Measurements from ENCODE around the gene SH3BP5L.
"Not testable (repeated sequence)": the region's sequence is repeated elsewhere in the genome, so short reads cannot be mapped to it uniquely, and the experiment has no call there.

The SH3BP5L gene

DNA sequence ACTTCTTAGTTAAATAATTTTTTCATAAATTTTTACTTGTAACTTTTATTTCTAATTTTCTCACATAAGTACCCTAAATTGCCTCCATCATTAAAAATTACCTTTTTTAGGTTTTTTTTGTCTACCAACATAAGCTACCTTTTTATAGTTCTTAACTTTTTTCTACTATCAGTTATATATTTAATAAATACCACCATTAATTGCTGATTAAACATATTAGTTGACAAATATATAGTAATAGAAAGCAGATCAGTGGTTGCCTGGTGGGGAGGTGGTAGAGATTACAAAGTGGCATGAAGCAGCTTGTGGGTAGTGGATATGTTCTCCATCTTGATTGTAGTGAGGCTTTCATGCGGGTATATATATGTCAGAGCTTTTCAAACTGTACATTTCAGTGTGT lies 6.1 kb upstream of the SH3BP5L start:
- Histone ChIP-seq H3K4me3 (no peak overlapping the region), H3K4me1 (peaks cover 0 to 7% (median 3%) of the 10 kb centered on the region in 4 donors), H3K27ac (no peak overlapping the region), H3K27me3 (peaks cover 0 to 2% of the 10 kb centered on the region in 2 donors), H3K9me3 (no peaks in the 10 kb centered on the region), H3K36me3 (no peaks in the 10 kb centered on the region)
- TF ChIP-seq, protein P1, sequence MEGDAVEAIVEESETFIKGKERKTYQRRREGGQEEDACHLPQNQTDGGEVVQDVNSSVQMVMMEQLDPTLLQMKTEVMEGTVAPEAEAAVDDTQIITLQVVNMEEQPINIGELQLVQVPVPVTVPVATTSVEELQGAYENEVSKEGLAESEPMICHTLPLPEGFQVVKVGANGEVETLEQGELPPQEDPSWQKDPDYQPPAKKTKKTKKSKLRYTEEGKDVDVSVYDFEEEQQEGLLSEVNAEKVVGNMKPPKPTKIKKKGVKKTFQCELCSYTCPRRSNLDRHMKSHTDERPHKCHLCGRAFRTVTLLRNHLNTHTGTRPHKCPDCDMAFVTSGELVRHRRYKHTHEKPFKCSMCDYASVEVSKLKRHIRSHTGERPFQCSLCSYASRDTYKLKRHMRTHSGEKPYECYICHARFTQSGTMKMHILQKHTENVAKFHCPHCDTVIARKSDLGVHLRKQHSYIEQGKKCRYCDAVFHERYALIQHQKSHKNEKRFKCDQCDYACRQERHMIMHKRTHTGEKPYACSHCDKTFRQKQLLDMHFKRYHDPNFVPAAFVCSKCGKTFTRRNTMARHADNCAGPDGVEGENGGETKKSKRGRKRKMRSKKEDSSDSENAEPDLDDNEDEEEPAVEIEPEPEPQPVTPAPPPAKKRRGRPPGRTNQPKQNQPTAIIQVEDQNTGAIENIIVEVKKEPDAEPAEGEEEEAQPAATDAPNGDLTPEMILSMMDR (IDR thresholded peaks at IDR 0.05), result no peak
- intact Hi-C loops (cut with DNase I; ENCODE audit: low total_unique reads), result no loop called here
- no peak for DNase-seq

DNA sequence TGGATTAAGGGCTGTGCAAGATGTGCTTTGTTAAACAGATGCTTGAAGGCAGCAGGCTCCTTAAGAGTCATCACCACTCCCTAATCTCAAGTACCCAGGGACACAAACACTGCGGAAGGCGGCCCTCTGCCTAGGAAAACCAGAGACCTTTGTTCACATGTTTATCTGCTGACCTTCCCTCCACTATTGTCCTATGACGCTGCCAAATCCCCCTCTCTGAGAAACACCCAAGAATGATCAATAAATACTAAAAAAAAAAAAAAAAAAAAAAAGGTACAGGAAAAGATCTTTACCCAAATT lies 5.0 kb upstream of the SH3BP5L start:
- H3K36me3 ChIP-seq; H3K9me3 ChIP-seq; intact Hi-C loops (cut with DNase I; ENCODE audit: low total_unique reads); H3K4me3 ChIP-seq; H3K27ac ChIP-seq; H3K4me1 ChIP-seq; H3K27me3 ChIP-seq: not testable (repeated sequence)
- DNase-seq, result peak in 1 of 2 donors; percentile 15

DNA sequence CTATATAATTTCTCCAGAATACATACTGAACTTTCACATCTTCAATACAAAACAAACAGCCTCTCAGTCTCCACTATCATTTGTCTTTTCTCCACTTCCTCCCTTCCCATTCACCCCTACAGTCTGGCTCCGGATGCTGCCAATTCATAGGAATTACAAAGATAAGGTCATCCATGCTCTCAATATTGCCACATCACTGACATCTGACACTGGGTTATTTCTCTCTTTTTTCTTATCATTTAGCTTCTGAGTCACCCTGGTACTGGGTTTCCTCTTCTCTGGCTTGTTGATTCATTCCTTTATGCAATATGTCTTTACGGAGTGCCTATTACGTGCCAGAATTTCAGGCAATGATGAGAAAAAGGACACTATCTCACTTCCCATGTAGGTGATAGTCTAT lies 3.1 kb upstream of the SH3BP5L start:
- no peak for DNase-seq
- intact Hi-C loops (cut with DNase I; ENCODE audit: low total_unique reads), result no loop called here

DNA sequence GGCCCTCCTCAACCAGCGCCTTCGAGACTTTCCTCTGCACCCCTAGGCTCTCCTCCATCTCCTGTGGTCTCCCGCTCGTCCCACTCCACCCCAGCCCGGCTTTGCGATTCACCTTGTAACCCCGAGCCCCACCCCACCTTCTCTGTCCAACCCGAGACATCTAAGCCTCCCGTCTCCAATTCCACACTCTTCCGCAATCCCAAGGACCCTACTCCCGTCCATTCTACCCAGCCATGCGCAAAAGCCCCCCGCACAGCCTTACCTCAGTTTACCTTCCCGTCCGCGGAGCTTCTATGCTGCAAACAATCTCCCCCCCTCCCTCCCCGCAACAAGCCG lies 174 bp downstream of the SH3BP5L start:
- peak overlapping the region; percentile 85 to 97 for H3K4me3 ChIP-seq

More for the DNA sequence above, 3.1 kb upstream of the SH3BP5L start:
- Histone ChIP-seq H3K27ac (no peak overlapping the region), H3K27me3 (peaks cover 0 to 2% of the 10 kb centered on the region in 2 donors), H3K4me1 (peaks cover 0 to 25% (median 18%) of the 10 kb centered on the region in 4 donors), H3K4me3 (no peak overlapping the region), H3K36me3 (peaks cover 0 to 8% (median 0%) of the 10 kb centered on the region in 3 donors), H3K9me3 (no peaks in the 10 kb centered on the region)
- TF ChIP-seq, protein P1 (IDR thresholded peaks at IDR 0.05), result no peak

DNA sequence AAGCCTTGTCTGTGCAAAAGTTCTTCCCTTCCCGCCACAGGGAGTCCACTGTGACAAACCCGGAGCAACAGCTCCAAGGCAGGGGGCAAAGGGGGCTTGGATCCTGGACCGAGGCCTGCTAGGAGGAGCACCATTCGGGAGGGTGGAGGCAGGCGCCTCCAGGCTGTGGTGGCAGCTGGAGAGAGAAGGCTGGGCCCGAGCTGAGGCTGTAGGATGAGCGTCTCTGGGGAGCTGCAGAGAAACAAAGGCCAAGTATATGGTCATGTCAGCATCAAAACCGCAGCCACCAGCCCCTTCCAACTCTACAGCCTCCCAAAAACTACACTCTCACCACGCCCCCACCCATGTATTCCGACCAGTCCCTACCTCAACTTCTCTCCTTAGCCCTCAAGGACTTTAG lies 579 bp downstream of the SH3BP5L start:
- peak overlapping the region; percentile 85 to 97 for H3K4me3 ChIP-seq
- peak in 1 of 2 donors; percentile 65 for DNase-seq
- H3K36me3 ChIP-seq, result peaks cover 0 to 25% (median 5%) of the 10 kb centered on the region in 3 donors
- intact Hi-C loops (cut with DNase I; ENCODE audit: low total_unique reads), result no loop called here
- no peaks in the 10 kb centered on the region for H3K9me3 ChIP-seq
- peaks cover 0 to 62% (median 49%) of the 10 kb centered on the region in 4 donors for H3K4me1 ChIP-seq
- H3K27ac ChIP-seq, result peak overlapping the region; percentile 83 to 91
- TF ChIP-seq, protein P1 (IDR thresholded peaks at IDR 0.05), result no peak
- H3K27me3 ChIP-seq, result no peaks in the 10 kb centered on the region

More for the DNA sequence above, 174 bp downstream of the SH3BP5L start:
- Histone ChIP-seq H3K4me1 (peaks cover 0 to 58% (median 47%) of the 10 kb centered on the region in 4 donors), H3K27me3 (no peaks in the 10 kb centered on the region), H3K9me3 (no peaks in the 10 kb centered on the region), H3K36me3 (peaks cover 0 to 21% (median under 1%) of the 10 kb centered on the region in 3 donors), H3K27ac (peak overlapping the region; percentile 83 to 91)
- intact Hi-C loops (cut with DNase I; ENCODE audit: low total_unique reads), result no loop called here
- TF ChIP-seq, protein P1 (IDR thresholded peaks at IDR 0.05), result no peak
- DNase-seq, result no peak

DNA sequence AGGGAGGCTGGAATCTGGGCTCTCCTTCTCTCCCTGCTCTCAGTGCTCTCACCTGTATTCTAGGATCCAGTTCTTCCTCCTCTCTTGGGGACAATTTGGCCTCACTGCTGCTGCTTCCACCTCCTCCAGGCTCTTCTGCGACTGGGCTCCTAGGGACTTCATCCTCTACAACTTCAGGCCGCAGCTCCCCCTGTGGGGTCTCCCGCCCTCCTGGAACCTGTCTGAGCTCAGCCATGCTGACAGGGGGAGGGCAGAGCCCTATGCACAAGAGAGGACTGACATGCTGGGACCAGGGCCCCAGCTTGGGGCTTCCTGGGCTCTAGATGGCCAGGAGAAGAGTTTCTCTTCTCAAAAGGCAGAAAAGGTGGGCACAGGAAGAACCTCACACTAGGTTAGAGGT lies 1.0 kb downstream of the SH3BP5L start:
- DNase-seq, result peak in 1 of 2 donors; percentile 52
- peaks cover 0 to 65% (median 51%) of the 10 kb centered on the region in 4 donors for H3K4me1 ChIP-seq
- TF ChIP-seq, protein P1 (IDR thresholded peaks at IDR 0.05), result no peak
- peaks cover 0 to 27% (median 7%) of the 10 kb centered on the region in 3 donors for H3K36me3 ChIP-seq
- peak overlapping the region; percentile 83 to 91 for H3K27ac ChIP-seq
- no peaks in the 10 kb centered on the region for H3K27me3 ChIP-seq
- H3K4me3 ChIP-seq, result peak overlapping the region; percentile 85 to 97
- no peaks in the 10 kb centered on the region for H3K9me3 ChIP-seq
- intact Hi-C loops (cut with DNase I; ENCODE audit: low total_unique reads), result no loop called here

All from tibial artery (tissue), 4 donors.